Forelimb muscle (tissue), 1 donor: ENCODE data around the gene QKI. TPM values are rescaled to one million over a fixed set of nuclear protein-coding genes. Genes with fewer than 3 reads are reported as not detected.

ENCODE experiments used
- DNase-seq: peaks from one replicate; pipeline ENCODE4 v3.0.0-alpha.2; 2013; ENCODE audit warnings: low read depth
- polyA plus RNA-seq: library from polyadenylated mRNA; unstranded; fragments of 120-200 nt; gene quantifications from one replicate; pipeline ENCODE4 v1.2.1, GENCODE V29; 2013; ENCODE audit not compliant: insufficient read length

QKI gene
- polyA plus RNA-seq, 1 donor, result 230 TPM

DNA sequence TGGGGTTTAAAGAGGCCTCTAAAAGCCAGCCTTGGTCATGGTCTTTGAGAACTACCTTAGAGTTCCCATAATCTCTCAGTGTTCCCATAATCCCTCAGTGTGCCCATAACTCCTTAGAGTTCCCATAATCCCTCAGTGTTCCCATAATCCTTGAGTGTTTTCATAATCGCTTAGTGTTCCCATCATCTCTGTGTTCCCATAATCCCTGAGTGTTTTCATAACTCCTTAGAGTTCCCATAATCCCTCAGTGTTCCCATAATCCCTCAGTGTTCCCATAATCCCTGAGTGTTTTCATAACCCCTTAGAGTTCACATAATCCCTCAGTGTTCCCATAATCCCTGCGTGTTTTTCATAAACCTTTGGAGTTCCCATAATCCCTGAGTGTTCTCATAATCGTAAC is 199.2 kb downstream of the QKI start:
- DNase-seq, result no peak

- DNase-seq, result no peak
These were observed 201.9 kb downstream of the QKI start for GRCh38 chr6:163616452-163616851.

- DNase-seq, result no peak
These were observed 203.0 kb downstream of the QKI start for GRCh38 chr6:163617549-163617948.

DNA sequence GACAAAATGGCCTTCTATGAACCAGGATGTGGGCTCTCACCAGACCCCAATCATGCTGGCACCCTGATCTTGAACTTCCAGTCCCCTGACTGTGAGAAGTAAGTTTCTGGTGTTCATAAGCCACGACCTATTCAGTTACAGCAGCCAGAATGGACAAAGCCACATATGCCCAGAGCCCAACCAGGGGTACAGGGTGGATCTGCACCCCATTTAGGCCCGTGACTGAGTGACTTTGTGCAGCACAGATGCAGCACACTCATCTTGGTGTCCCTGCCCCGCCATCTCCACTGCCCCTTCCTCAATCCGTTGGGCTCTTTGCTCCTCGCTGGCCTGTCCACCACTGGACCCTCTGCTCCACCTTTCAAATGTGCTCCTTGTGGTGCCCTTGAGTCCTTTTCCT is 205.6 kb downstream of the QKI start:
- no peak for DNase-seq

- no peak for DNase-seq
These were observed 206.3 kb downstream of the QKI start for GRCh38 chr6:163620670-163621330.

DNA sequence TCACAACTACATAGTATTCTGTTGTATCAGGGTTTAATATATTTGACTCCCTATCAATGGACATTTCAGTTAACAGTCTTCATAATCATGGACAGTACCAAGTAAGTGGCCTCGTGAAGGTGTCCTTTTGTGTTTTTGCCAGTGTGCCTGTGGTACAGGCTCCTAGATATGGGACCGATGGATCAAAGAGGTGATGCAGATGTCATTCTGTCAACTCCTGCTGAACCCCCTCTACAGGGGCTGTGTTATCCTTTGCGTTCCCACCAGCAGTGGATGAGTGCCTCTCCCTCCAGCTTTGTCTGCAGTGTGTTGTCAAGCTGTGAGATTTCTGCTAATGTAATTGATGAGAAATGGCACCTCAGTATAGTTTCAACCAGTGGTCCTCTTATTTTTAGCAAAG is 210.7 kb downstream of the QKI start:
- no peak for DNase-seq

GRCh38 chr6:163626073-163626867 is 211.8 kb downstream of the QKI start:
- DNase-seq, result no peak

DNA sequence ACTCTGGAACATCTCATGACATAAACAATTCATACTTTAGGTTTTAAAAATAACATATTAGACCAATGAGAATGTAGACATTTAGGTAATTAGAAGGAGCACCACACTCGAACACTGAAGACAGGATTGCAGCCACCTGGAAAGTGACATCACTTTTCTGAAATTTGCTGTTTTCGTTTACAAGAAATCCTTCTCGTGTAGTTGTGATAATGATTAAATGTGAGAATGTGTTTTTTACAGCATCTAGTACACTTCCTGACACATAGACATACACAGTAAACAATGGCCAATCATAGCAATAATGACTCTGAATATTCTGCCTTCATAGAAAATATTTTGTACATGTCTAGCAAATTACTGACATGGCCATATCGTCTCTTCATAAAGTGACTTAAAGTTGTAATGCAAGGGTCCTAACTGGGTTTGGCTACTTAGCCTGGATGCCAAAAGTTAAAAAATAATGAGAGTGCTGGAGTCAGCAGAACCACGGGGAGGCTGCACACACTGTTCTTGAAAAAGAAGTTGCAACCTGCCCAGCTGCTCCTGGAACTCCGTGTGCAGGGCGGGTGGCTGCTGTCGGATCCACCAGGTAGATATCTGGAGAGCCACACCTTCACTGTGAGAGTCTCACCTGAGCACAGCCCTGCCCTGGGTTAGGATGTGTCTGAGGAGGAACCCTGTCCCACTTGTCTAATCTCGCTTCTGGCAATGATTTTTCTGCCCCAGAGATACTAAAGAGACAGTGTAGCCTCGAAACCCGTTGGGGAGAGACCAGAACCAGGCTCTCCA is 212.9 kb downstream of the QKI start:
- DNase-seq, result no peak
